ENCODE data around the gene UNC5A.

The UNC5A gene

GRCh38 chr5:176810081-176810597 lies at the start of gene UNC5A:
Gene UNC5A (plus strand): TSS chr5:176810559. CDS start chr5:176810751, 192 bp downstream.
- DNase-seq (ENCODE audit: low spot score): no peak

- no peak for DNase-seq (ENCODE audit: low spot score)
These were observed 48.6 kb upstream of the UNC5A start for GRCh38 chr5:176761755-176762154.

GRCh38 chr5:176762489-176762888 lies 47.9 kb upstream of the UNC5A start:
- no peak for DNase-seq (ENCODE audit: low spot score)

- DNase-seq (ENCODE audit: low spot score): no peak
These were observed 44.7 kb upstream of the UNC5A start for GRCh38 chr5:176765687-176766086.

GRCh38 chr5:176768174-176768970 lies 42.0 kb upstream of the UNC5A start:
- DNase-seq (ENCODE audit: low spot score): no peak

GRCh38 chr5:176769911-176770310 lies 40.4 kb upstream of the UNC5A start:
- no peak for DNase-seq (ENCODE audit: low spot score)

GRCh38 chr5:176770431-176770830 lies 39.9 kb upstream of the UNC5A start:
- DNase-seq (ENCODE audit: low spot score): no peak

GRCh38 chr5:176771102-176771845 lies 39.1 kb upstream of the UNC5A start:
- no peak for DNase-seq (ENCODE audit: low spot score)

GRCh38 chr5:176772271-176773210 lies 37.8 kb upstream of the UNC5A start:
- DNase-seq (ENCODE audit: low spot score): no peak

GRCh38 chr5:176773408-176774035 lies 36.8 kb upstream of the UNC5A start:
- no peak for DNase-seq (ENCODE audit: low spot score)

GRCh38 chr5:176774216-176775171 lies 35.9 kb upstream of the UNC5A start:
- DNase-seq (ENCODE audit: low spot score): no peak

GRCh38 chr5:176775409-176775808 lies 35.0 kb upstream of the UNC5A start:
- DNase-seq (ENCODE audit: low spot score): no peak

GRCh38 chr5:176776141-176776865 lies 34.1 kb upstream of the UNC5A start:
- no peak for DNase-seq (ENCODE audit: low spot score)

- no peak for DNase-seq (ENCODE audit: low spot score)
These were observed 33.4 kb upstream of the UNC5A start for GRCh38 chr5:176776916-176777315.

- no peak for DNase-seq (ENCODE audit: low spot score)
These were observed 31.4 kb upstream of the UNC5A start for GRCh38 chr5:176778921-176779465.

GRCh38 chr5:176779537-176779936 lies 30.8 kb upstream of the UNC5A start:
- DNase-seq (ENCODE audit: low spot score): no peak

GRCh38 chr5:176780176-176781053 lies 29.9 kb upstream of the UNC5A start:
- no peak for DNase-seq (ENCODE audit: low spot score)

GRCh38 chr5:176781054-176781375 lies 29.3 kb upstream of the UNC5A start:
- no peak for DNase-seq (ENCODE audit: low spot score)
